ENCODE measurements around the gene SPINT1. TPM values are rescaled to one million over a fixed set of nuclear protein-coding genes. Genes with fewer than 3 reads are reported as not detected.

Gene SPINT1
- total and polyA plus RNA-seq, 2 of the 13 experiments (the other 11 are each of a cell fraction or from before 2014, with no cell fraction given) = 0.49 to 2.5 TPM

DNA sequence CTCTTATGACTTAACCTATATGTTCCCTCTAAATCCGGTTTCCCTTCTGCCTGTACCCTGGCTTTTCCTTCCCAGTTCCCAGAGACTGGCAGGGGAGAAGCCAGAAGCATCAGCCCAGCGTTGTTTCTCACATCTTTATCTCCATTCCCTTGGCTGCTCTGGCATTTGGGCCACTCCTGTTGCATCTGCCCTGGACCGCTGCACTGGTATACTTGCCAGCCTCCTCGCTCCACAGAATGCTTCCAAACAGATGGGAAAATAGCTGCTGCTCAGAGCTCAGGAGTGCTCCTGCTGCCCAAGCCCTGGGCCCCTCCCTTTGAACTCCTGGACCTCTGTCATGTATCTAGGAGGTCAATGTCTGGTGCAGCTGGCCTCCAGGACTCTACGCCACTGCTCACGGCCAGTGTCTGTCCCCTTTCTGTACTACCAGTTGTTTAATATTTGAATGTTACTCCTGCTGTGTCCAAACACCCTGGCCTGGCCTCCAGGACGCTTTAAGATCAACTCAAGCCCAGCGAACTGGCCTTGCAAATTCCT is 6.8 kb downstream of the SPINT1 start:
- DNase-seq (ENCODE audit: low spot score) = peak; percentile 48
- WGBS (ENCODE audit: low lambda C conversion rate) = 21% methylated on average over 8 of the region's 8 CpGs
- Histone ChIP-seq H3K27me3 (ENCODE audit: control insufficient read depth in 1 of 2, insufficient read depth in 2 of 2, low read length in 2 of 2) (no peaks in the 10 kb centered on the region), H3K27ac (ENCODE audit: extremely low read length, insufficient read depth, low read length) (no peak overlapping the region), H2AFZ (ENCODE audit: low read length) (no peak overlapping the region), H3K4me1 (ENCODE audit: insufficient read depth, low read length) (peaks cover 49% of the 10 kb centered on the region), H3K9ac (ENCODE audit: insufficient read depth, low read depth, low read length) (no peak overlapping the region), H3K79me2 (ENCODE audit: insufficient read depth, low read length) (no peaks in the 10 kb centered on the region), H4K20me1 (ENCODE audit: insufficient read depth, low read length) (no peaks in the 10 kb centered on the region), H3K36me3 (replicated peaks in 1 of 2; ENCODE audit: control insufficient read depth in 1 of 2, insufficient read depth in 2 of 2, low read length in 2 of 2) (no peaks in the 10 kb centered on the region), H3K4me2 (ENCODE audit: low read depth, low read length) (peak overlapping the region; percentile 54), H3K9me3 (ENCODE audit: low read length) (no peaks in the 10 kb centered on the region), H3K4me3 (replicated peaks in 1 of 3; ENCODE audit: insufficient read depth in 1 of 3, low read depth in 2 of 3, low read length in 3 of 3) (peak overlapping the region in 1 of 3 experiments; percentile 33; a peak in 1 of 6 replicates)
- FAIRE-seq = peak; percentile 61
- POLR2A ChIA-PET = interaction anchor here (0.8 kb wide), 1 partner anchor 8 kb away, joined by 3 read pairs; no protein-coding TSS in a partner anchor
- intact Hi-C loops (cut with micrococcal nuclease; ENCODE audit: unreplicated experiment) = no loop called here
- CTCF ChIA-PET (ENCODE audit: low intra/inter-chr PET ratio, low total read pairs) = no interaction called here
- in situ Hi-C loops (cut with HindIII; ENCODE audit: extremely low pct_ligation_motif_present, low pct_unique_long_range_greater_than_20kb) = no loop called here
- peak; percentile 73 for ATAC-seq
- BruUV-seq (replicated peaks) = no TSS peak
- TF ChIP-seq SKIL (CRISPR knock-in tag; IDR thresholded peaks at IDR 0.05; ENCODE audit: borderline replicate concordance) = peak; percentile 42; the same call in 1 of the 2 replicates
- TF ChIP-seq SRSF1 (optimal IDR thresholded peaks at IDR 0.05; ENCODE audit: low read depth, low read length) = no peak
- TF ChIP-seq ELF3 (CRISPR knock-in tag; IDR thresholded peaks at IDR 0.05) = 0 out of 2 replicates have a peak, but pooled peaks have one; percentile 15
- no peak for TF ChIP-seq ZNF549 (CRISPR knock-in tag; IDR thresholded peaks at IDR 0.05)
- TF ChIP-seq, protein P1, sequence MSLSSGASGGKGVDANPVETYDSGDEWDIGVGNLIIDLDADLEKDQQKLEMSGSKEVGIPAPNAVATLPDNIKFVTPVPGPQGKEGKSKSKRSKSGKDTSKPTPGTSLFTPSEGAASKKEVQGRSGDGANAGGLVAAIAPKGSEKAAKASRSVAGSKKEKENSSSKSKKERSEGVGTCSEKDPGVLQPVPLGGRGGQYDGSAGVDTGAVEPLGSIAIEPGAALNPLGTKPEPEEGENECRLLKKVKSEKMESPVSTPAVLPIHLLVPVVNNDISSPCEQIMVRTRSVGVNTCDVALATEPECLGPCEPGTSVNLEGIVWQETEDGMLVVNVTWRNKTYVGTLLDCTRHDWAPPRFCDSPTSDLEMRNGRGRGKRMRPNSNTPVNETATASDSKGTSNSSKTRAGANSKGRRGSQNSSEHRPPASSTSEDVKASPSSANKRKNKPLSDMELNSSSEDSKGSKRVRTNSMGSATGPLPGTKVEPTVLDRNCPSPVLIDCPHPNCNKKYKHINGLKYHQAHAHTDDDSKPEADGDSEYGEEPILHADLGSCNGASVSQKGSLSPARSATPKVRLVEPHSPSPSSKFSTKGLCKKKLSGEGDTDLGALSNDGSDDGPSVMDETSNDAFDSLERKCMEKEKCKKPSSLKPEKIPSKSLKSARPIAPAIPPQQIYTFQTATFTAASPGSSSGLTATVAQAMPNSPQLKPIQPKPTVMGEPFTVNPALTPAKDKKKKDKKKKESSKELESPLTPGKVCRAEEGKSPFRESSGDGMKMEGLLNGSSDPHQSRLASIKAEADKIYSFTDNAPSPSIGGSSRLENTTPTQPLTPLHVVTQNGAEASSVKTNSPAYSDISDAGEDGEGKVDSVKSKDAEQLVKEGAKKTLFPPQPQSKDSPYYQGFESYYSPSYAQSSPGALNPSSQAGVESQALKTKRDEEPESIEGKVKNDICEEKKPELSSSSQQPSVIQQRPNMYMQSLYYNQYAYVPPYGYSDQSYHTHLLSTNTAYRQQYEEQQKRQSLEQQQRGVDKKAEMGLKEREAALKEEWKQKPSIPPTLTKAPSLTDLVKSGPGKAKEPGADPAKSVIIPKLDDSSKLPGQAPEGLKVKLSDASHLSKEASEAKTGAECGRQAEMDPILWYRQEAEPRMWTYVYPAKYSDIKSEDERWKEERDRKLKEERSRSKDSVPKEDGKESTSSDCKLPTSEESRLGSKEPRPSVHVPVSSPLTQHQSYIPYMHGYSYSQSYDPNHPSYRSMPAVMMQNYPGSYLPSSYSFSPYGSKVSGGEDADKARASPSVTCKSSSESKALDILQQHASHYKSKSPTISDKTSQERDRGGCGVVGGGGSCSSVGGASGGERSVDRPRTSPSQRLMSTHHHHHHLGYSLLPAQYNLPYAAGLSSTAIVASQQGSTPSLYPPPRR (CRISPR knock-in tag; IDR thresholded peaks at IDR 0.05; ENCODE audit: borderline replicate concordance) = no peak
- peak; percentile 59; the same call in 1 of the 2 replicates for TF ChIP-seq RXRA (CRISPR knock-in tag; IDR thresholded peaks at IDR 0.05)
- 0 out of 2 replicates have a peak, but pooled peaks have one; percentile 26 for TF ChIP-seq SP5 (CRISPR knock-in tag; IDR thresholded peaks at IDR 0.05; ENCODE audit: borderline replicate concordance, low read depth)
- peak; percentile 40; the same call in 1 of the 2 replicates for TF ChIP-seq NCOR1 (IDR thresholded peaks at IDR 0.05; ENCODE audit: borderline replicate concordance, low read length)
- no peak for TF ChIP-seq ZNF317 (CRISPR knock-in tag; IDR thresholded peaks at IDR 0.05)
- TF ChIP-seq, protein P2, sequence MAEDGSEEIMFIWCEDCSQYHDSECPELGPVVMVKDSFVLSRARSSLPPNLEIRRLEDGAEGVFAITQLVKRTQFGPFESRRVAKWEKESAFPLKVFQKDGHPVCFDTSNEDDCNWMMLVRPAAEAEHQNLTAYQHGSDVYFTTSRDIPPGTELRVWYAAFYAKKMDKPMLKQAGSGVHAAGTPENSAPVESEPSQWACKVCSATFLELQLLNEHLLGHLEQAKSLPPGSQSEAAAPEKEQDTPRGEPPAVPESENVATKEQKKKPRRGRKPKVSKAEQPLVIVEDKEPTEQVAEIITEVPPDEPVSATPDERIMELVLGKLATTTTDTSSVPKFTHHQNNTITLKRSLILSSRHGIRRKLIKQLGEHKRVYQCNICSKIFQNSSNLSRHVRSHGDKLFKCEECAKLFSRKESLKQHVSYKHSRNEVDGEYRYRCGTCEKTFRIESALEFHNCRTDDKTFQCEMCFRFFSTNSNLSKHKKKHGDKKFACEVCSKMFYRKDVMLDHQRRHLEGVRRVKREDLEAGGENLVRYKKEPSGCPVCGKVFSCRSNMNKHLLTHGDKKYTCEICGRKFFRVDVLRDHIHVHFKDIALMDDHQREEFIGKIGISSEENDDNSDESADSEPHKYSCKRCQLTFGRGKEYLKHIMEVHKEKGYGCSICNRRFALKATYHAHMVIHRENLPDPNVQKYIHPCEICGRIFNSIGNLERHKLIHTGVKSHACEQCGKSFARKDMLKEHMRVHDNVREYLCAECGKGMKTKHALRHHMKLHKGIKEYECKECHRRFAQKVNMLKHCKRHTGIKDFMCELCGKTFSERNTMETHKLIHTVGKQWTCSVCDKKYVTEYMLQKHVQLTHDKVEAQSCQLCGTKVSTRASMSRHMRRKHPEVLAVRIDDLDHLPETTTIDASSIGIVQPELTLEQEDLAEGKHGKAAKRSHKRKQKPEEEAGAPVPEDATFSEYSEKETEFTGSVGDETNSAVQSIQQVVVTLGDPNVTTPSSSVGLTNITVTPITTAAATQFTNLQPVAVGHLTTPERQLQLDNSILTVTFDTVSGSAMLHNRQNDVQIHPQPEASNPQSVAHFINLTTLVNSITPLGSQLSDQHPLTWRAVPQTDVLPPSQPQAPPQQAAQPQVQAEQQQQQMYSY (CRISPR knock-in tag; IDR thresholded peaks at IDR 0.05) = no peak
- TF ChIP-seq ZNF264 (CRISPR knock-in tag; IDR thresholded peaks at IDR 0.05) = peak; percentile 41; the same call in 1 of the 2 replicates
